NCI-H82 treated with DMSO at 0.1 percent for 48 hours (cell line): Measurements from ENCODE around the gene ELMOD1.

ENCODE experiments used
- DNase-seq: peaks from one replicate; lab custom pipeline; 2025; ENCODE audit not compliant: unreplicated experiment; lab: John Stamatoyannopoulos, UW

The ELMOD1 gene

GRCh38 chr11:107713009-107713408 lies 122.1 kb downstream of the ELMOD1 start:
- no peak for DNase-seq
